ENCODE data around the gene GKN2.

DNA sequence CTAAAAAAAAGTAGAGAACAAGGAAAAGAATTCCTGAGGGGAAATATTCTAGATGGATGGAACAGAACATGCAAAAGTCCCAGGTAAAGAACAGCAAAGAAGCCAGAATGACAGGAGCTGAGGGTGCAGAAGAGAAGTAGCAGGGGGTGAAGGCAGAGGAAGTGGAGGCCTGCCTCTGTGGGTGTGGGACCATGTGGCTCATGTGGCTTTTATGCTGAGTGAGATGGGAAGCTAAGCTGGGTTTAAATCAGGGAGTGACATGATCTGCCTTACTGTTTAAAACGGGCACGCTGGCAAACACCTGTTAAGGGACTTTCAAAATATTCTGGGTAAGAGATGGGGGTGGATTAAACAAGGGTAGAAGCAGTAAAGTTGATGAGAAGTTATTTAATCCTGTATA, 40.0 kb downstream of the GKN2 start:
- TF ChIP-seq NFRKB (IDR thresholded peaks at IDR 0.05) (no peak), POLR2AphosphoS5 (IDR thresholded peaks at IDR 0.05; ENCODE audit: low read depth, low read length) (no peak), NFIC (IDR thresholded peaks at IDR 0.05; ENCODE audit: low read length) (no peak), ZNF501 (CRISPR knock-in tag; IDR thresholded peaks at IDR 0.05) (no peak), FOXA1 (IDR thresholded peaks at IDR 0.05) (no peak), FOXA1 (CRISPR knock-in tag; IDR thresholded peaks at IDR 0.05) (no peak), SMC3 (IDR thresholded peaks at IDR 0.05; ENCODE audit: low read length) (no peak), ISL2 (CRISPR knock-in tag; IDR thresholded peaks at IDR 0.05) (no peak), SMARCC2 (IDR thresholded peaks at IDR 0.05) (no peak), KDM5B (CRISPR knock-in tag; IDR thresholded peaks at IDR 0.05; ENCODE audit: borderline replicate concordance) (no peak), ZNF446 (CRISPR knock-in tag; IDR thresholded peaks at IDR 0.05) (no peak), ZNF30 (CRISPR knock-in tag; IDR thresholded peaks at IDR 0.05) (no peak)
- TF ChIP-seq, protein P1, sequence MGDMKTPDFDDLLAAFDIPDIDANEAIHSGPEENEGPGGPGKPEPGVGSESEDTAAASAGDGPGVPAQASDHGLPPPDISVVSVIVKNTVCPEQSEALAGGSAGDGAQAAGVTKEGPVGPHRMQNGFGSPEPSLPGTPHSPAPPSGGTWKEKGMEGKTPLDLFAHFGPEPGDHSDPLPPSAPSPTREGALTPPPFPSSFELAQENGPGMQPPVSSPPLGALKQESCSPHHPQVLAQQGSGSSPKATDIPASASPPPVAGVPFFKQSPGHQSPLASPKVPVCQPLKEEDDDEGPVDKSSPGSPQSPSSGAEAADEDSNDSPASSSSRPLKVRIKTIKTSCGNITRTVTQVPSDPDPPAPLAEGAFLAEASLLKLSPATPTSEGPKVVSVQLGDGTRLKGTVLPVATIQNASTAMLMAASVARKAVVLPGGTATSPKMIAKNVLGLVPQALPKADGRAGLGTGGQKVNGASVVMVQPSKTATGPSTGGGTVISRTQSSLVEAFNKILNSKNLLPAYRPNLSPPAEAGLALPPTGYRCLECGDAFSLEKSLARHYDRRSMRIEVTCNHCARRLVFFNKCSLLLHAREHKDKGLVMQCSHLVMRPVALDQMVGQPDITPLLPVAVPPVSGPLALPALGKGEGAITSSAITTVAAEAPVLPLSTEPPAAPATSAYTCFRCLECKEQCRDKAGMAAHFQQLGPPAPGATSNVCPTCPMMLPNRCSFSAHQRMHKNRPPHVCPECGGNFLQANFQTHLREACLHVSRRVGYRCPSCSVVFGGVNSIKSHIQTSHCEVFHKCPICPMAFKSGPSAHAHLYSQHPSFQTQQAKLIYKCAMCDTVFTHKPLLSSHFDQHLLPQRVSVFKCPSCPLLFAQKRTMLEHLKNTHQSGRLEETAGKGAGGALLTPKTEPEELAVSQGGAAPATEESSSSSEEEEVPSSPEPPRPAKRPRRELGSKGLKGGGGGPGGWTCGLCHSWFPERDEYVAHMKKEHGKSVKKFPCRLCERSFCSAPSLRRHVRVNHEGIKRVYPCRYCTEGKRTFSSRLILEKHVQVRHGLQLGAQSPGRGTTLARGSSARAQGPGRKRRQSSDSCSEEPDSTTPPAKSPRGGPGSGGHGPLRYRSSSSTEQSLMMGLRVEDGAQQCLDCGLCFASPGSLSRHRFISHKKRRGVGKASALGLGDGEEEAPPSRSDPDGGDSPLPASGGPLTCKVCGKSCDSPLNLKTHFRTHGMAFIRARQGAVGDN (CRISPR knock-in tag; IDR thresholded peaks at IDR 0.05): no peak
- TF ChIP-seq, protein P2, sequence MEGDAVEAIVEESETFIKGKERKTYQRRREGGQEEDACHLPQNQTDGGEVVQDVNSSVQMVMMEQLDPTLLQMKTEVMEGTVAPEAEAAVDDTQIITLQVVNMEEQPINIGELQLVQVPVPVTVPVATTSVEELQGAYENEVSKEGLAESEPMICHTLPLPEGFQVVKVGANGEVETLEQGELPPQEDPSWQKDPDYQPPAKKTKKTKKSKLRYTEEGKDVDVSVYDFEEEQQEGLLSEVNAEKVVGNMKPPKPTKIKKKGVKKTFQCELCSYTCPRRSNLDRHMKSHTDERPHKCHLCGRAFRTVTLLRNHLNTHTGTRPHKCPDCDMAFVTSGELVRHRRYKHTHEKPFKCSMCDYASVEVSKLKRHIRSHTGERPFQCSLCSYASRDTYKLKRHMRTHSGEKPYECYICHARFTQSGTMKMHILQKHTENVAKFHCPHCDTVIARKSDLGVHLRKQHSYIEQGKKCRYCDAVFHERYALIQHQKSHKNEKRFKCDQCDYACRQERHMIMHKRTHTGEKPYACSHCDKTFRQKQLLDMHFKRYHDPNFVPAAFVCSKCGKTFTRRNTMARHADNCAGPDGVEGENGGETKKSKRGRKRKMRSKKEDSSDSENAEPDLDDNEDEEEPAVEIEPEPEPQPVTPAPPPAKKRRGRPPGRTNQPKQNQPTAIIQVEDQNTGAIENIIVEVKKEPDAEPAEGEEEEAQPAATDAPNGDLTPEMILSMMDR (CRISPR knock-in tag; IDR thresholded peaks at IDR 0.05): no peak
